ENCODE results near the gene DOCK10. TPM values are rescaled to one million over a fixed set of nuclear protein-coding genes. Genes with fewer than 3 reads are reported as not detected.
A peak's percentile ranks its signal among the peaks of the same experiment; 100 is the strongest.

DOCK10 gene
- polyA plus RNA-seq, 4 donors, result 2.3 to 6.8 (median 3.5) TPM

GRCh38 chr2:225038231-225038523 lies 4.1 kb downstream of the DOCK10 start:
- WGBS, 3 donors, result 66 to 81% (median 68%) methylated on average over 3 of the region's 3 CpGs
- no peak for DNase-seq
- H3K27ac ChIP-seq (ENCODE audit: low read depth in 1 of 3, low read length in 2 of 3), result no peak overlapping the region
- peaks cover 0 to 8% (median 3%) of the 10 kb centered on the region in 3 donors for H3K4me1 ChIP-seq (ENCODE audit: control insufficient read depth in 3 of 3, insufficient read depth in 2 of 3, low read depth in 1 of 3, low read length in 2 of 3)
- FAIRE-seq, result no peak
- H3K36me3 ChIP-seq (ENCODE audit: control insufficient read depth in 3 of 3, insufficient read depth in 2 of 3, low read depth in 1 of 3, low read length in 3 of 3), result no peaks in the 10 kb centered on the region
- no peak overlapping the region for H3K4me3 ChIP-seq (ENCODE audit: low read depth in 1 of 3, low read length in 3 of 3)
- H3K27me3 ChIP-seq (ENCODE audit: control insufficient read depth in 3 of 3, insufficient read depth in 3 of 3, low read length in 3 of 3), result peaks cover 0 to 38% (median 3%) of the 10 kb centered on the region in 3 donors
- H3K9me3 ChIP-seq (ENCODE audit: control insufficient read depth in 2 of 2, insufficient read depth in 1 of 2, low read depth in 1 of 2, low read length in 1 of 2), result no peaks in the 10 kb centered on the region

- Histone ChIP-seq H3K4me1 (ENCODE audit: control insufficient read depth in 3 of 3, insufficient read depth in 2 of 3, low read depth in 1 of 3, low read length in 2 of 3) (peaks cover 0 to 5% (median 3%) of the 10 kb centered on the region in 3 donors), H3K36me3 (ENCODE audit: control insufficient read depth in 3 of 3, insufficient read depth in 2 of 3, low read depth in 1 of 3, low read length in 3 of 3) (no peaks in the 10 kb centered on the region), H3K4me3 (ENCODE audit: low read depth in 1 of 3, low read length in 3 of 3) (no peak overlapping the region), H3K9me3 (ENCODE audit: control insufficient read depth in 2 of 2, insufficient read depth in 1 of 2, low read depth in 1 of 2, low read length in 1 of 2) (no peaks in the 10 kb centered on the region), H3K27me3 (ENCODE audit: control insufficient read depth in 3 of 3, insufficient read depth in 3 of 3, low read length in 3 of 3) (peaks cover 0 to 33% (median 3%) of the 10 kb centered on the region in 3 donors), H3K27ac (ENCODE audit: low read depth in 1 of 3, low read length in 2 of 3) (no peak overlapping the region)
- DNase-seq (no peak), FAIRE-seq (no peak)
- 49 to 59% (median 56%) methylated on average over 5 of the region's 5 CpGs for WGBS, 3 donors
These were observed 4.6 kb downstream of the DOCK10 start for GRCh38 chr2:225037415-225038230.

GRCh38 chr2:225036431-225036830 lies 5.8 kb downstream of the DOCK10 start:
- no peak overlapping the region for H3K4me3 ChIP-seq (ENCODE audit: low read depth in 1 of 3, low read length in 3 of 3)
- no peaks in the 10 kb centered on the region for H3K36me3 ChIP-seq (ENCODE audit: control insufficient read depth in 3 of 3, insufficient read depth in 2 of 3, low read depth in 1 of 3, low read length in 3 of 3)
- peaks cover 3 to 9% (median 3%) of the 10 kb centered on the region in 3 donors for H3K4me1 ChIP-seq (ENCODE audit: control insufficient read depth in 3 of 3, insufficient read depth in 2 of 3, low read depth in 1 of 3, low read length in 2 of 3)
- H3K27ac ChIP-seq (ENCODE audit: low read depth in 1 of 3, low read length in 2 of 3), result no peak overlapping the region
- DNase-seq (no peak), FAIRE-seq (no peak)
- H3K27me3 ChIP-seq (ENCODE audit: control insufficient read depth in 3 of 3, insufficient read depth in 3 of 3, low read length in 3 of 3), result peaks cover 0 to 28% (median 0%) of the 10 kb centered on the region in 3 donors
- WGBS, 3 donors, result 89 to 95% (median 95%) methylated on average over 1 of the region's 1 CpG
- no peaks in the 10 kb centered on the region for H3K9me3 ChIP-seq (ENCODE audit: control insufficient read depth in 2 of 2, insufficient read depth in 1 of 2, low read depth in 1 of 2, low read length in 1 of 2)

GRCh38 chr2:225033440-225034318 lies 8.6 kb downstream of the DOCK10 start:
- Histone ChIP-seq H3K36me3 (ENCODE audit: control insufficient read depth in 3 of 3, insufficient read depth in 2 of 3, low read depth in 1 of 3, low read length in 3 of 3) (no peaks in the 10 kb centered on the region), H3K4me3 (ENCODE audit: low read depth in 1 of 3, low read length in 3 of 3) (no peak overlapping the region), H3K4me1 (ENCODE audit: control insufficient read depth in 3 of 3, insufficient read depth in 2 of 3, low read depth in 1 of 3, low read length in 2 of 3) (peaks cover 0 to 16% (median 3%) of the 10 kb centered on the region in 3 donors), H3K27ac (ENCODE audit: low read depth in 1 of 3, low read length in 2 of 3) (no peak overlapping the region), H3K9me3 (ENCODE audit: control insufficient read depth in 2 of 2, insufficient read depth in 1 of 2, low read depth in 1 of 2, low read length in 1 of 2) (no peaks in the 10 kb centered on the region), H3K27me3 (ENCODE audit: control insufficient read depth in 3 of 3, insufficient read depth in 3 of 3, low read length in 3 of 3) (peaks cover 0 to 15% (median 0%) of the 10 kb centered on the region in 3 donors)
- WGBS, 3 donors, result 60 to 83% (median 72%) methylated on average over 6 of the region's 6 CpGs
- DNase-seq (no peak), FAIRE-seq (no peak)

- Histone ChIP-seq H3K36me3 (ENCODE audit: control insufficient read depth in 3 of 3, insufficient read depth in 2 of 3, low read depth in 1 of 3, low read length in 3 of 3) (no peaks in the 10 kb centered on the region), H3K27me3 (ENCODE audit: control insufficient read depth in 3 of 3, insufficient read depth in 3 of 3, low read length in 3 of 3) (peaks cover 0 to 15% (median 0%) of the 10 kb centered on the region in 3 donors), H3K4me3 (ENCODE audit: low read depth in 1 of 3, low read length in 3 of 3) (no peak overlapping the region), H3K4me1 (ENCODE audit: control insufficient read depth in 3 of 3, insufficient read depth in 2 of 3, low read depth in 1 of 3, low read length in 2 of 3) (peaks cover 0 to 16% (median 3%) of the 10 kb centered on the region in 3 donors), H3K27ac (ENCODE audit: low read depth in 1 of 3, low read length in 2 of 3) (no peak overlapping the region), H3K9me3 (ENCODE audit: control insufficient read depth in 2 of 2, insufficient read depth in 1 of 2, low read depth in 1 of 2, low read length in 1 of 2) (no peaks in the 10 kb centered on the region)
- FAIRE-seq (no peak), DNase-seq (peak; percentile 33 to 57)
These were observed 10.0 kb downstream of the DOCK10 start for GRCh38 chr2:225032246-225032645.

- no peak overlapping the region for H3K4me3 ChIP-seq (ENCODE audit: low read depth in 1 of 3, low read length in 3 of 3)
- H3K27ac ChIP-seq (ENCODE audit: low read depth in 1 of 3, low read length in 2 of 3), result no peak overlapping the region
- DNase-seq, result peak in 1 of 2 donors; percentile 23
- H3K36me3 ChIP-seq (ENCODE audit: control insufficient read depth in 3 of 3, insufficient read depth in 2 of 3, low read depth in 1 of 3, low read length in 3 of 3), result no peaks in the 10 kb centered on the region
- H3K27me3 ChIP-seq (ENCODE audit: control insufficient read depth in 3 of 3, insufficient read depth in 3 of 3, low read length in 3 of 3), result peaks cover 0 to 15% (median 0%) of the 10 kb centered on the region in 3 donors
- no peak for FAIRE-seq
- H3K9me3 ChIP-seq (ENCODE audit: control insufficient read depth in 2 of 2, insufficient read depth in 1 of 2, low read depth in 1 of 2, low read length in 1 of 2), result no peaks in the 10 kb centered on the region
- H3K4me1 ChIP-seq (ENCODE audit: control insufficient read depth in 3 of 3, insufficient read depth in 2 of 3, low read depth in 1 of 3, low read length in 2 of 3), result peaks cover 0 to 16% (median 3%) of the 10 kb centered on the region in 3 donors
- 54 to 68% (median 56%) methylated on average over 4 of the region's 4 CpGs for whole genome bisulfite sequencing, 3 donors
These were observed 10.7 kb downstream of the DOCK10 start for GRCh38 chr2:225031599-225031998.

- Histone ChIP-seq H3K4me3 (ENCODE audit: low read depth in 1 of 3, low read length in 3 of 3) (no peak overlapping the region), H3K9me3 (ENCODE audit: control insufficient read depth in 2 of 2, insufficient read depth in 1 of 2, low read depth in 1 of 2, low read length in 1 of 2) (no peaks in the 10 kb centered on the region), H3K4me1 (ENCODE audit: control insufficient read depth in 3 of 3, insufficient read depth in 2 of 3, low read depth in 1 of 3, low read length in 2 of 3) (peaks cover 0 to 16% (median 3%) of the 10 kb centered on the region in 3 donors), H3K27me3 (ENCODE audit: control insufficient read depth in 3 of 3, insufficient read depth in 3 of 3, low read length in 3 of 3) (peaks cover 0 to 15% (median 0%) of the 10 kb centered on the region in 3 donors), H3K27ac (ENCODE audit: low read depth in 1 of 3, low read length in 2 of 3) (no peak overlapping the region), H3K36me3 (ENCODE audit: control insufficient read depth in 3 of 3, insufficient read depth in 2 of 3, low read depth in 1 of 3, low read length in 3 of 3) (no peaks in the 10 kb centered on the region)
- FAIRE-seq (no peak), DNase-seq (no peak)
- 90 to 93% (median 91%) methylated on average over 1 of the region's 1 CpG for WGBS, 3 donors
These were observed 11.4 kb downstream of the DOCK10 start for GRCh38 chr2:225030893-225031292.

GRCh38 chr2:225030203-225030602 lies 12.1 kb downstream of the DOCK10 start:
- WGBS, 3 donors, result 74 to 83% (median 79%) methylated on average over 8 of the region's 8 CpGs
- FAIRE-seq, result no peak

More at GRCh38 chr2:225030203-225030602, 12.1 kb downstream of the DOCK10 start:
- DNase-seq, result peak in 1 of 2 donors; percentile 79
- Histone ChIP-seq H3K4me3 (ENCODE audit: low read depth in 1 of 3, low read length in 3 of 3) (no peak overlapping the region), H3K27me3 (ENCODE audit: control insufficient read depth in 3 of 3, insufficient read depth in 3 of 3, low read length in 3 of 3) (peaks cover 0 to 15% (median 0%) of the 10 kb centered on the region in 3 donors), H3K4me1 (ENCODE audit: control insufficient read depth in 3 of 3, insufficient read depth in 2 of 3, low read depth in 1 of 3, low read length in 2 of 3) (peaks cover 0 to 16% (median 3%) of the 10 kb centered on the region in 3 donors), H3K9me3 (ENCODE audit: control insufficient read depth in 2 of 2, insufficient read depth in 1 of 2, low read depth in 1 of 2, low read length in 1 of 2) (no peaks in the 10 kb centered on the region), H3K36me3 (ENCODE audit: control insufficient read depth in 3 of 3, insufficient read depth in 2 of 3, low read depth in 1 of 3, low read length in 3 of 3) (no peaks in the 10 kb centered on the region), H3K27ac (ENCODE audit: low read depth in 1 of 3, low read length in 2 of 3) (no peak overlapping the region)
